PC-9 (cell line): Measurements from ENCODE around the gene PLCG2. TPM values are rescaled to one million over a fixed set of nuclear protein-coding genes. Genes with fewer than 3 reads are reported as not detected.

ENCODE experiments used
- BruUV-seq: library from RNA; stranded (reverse); fragments of 400-500 nt; replicated peaks from 2 replicates; lab custom pipeline; 2021; lab: Mats Ljungman, UMichigan
- CTCF ChIA-PET: fragments of 300-600 bp; sonication (Branson Sonifier 250); formaldehyde crosslinking; loops from one replicate; lab custom pipeline; 2022; ENCODE audit warnings: antibody characterized with exemption; lab: Charles Lee
- POLR2A ChIA-PET: fragments of 300-600 bp; sonication (Branson Sonifier 250); formaldehyde crosslinking; loops from one replicate; lab custom pipeline; 2022; ENCODE audit warnings: antibody characterized with exemption; ENCODE audit not compliant: unreplicated experiment; lab: Charles Lee
- DNase-seq, 2 experiments: peaks; one replicate each; pipeline versions ENCODE4 v3.0.0 to v3.0.0-alpha.2; 2015 to 2022; ENCODE audit warnings: mixed read lengths in 1 of 2
- H2AFZ ChIP-seq: fragments of 200-600 bp; sonication (generic); 2 replicates; pipeline ENCODE4 v1.8.1; 2017; ENCODE audit warnings: antibody characterized with exemption
- H3F3A ChIP-seq: fragments of 200-600 bp; sonication (generic); 2 replicates; pipeline ENCODE4 v1.8.1; 2017; ENCODE audit warnings: antibody characterized with exemption, mild to moderate bottlenecking, low read depth; ENCODE audit not compliant: insufficient read depth
- H3K27ac ChIP-seq: fragments of 200-600 bp; sonication (generic); 2 replicates; pipeline ENCODE4 v1.6.1; 2016; ENCODE audit warnings: mixed run types
- H3K27me3 ChIP-seq: fragments of 200-600 bp; sonication (generic); 2 replicates; pipeline ENCODE4 v1.6.1; 2016; ENCODE audit warnings: low read depth, mixed run types; ENCODE audit not compliant: insufficient read depth
- H3K36me3 ChIP-seq: fragments of 200-600 bp; sonication (generic); 2 replicates; pipeline ENCODE4 v1.6.1; 2016; ENCODE audit warnings: low read depth, mixed run types
- H3K4me1 ChIP-seq: fragments of 200-600 bp; sonication (generic); replicated peaks from 2 replicates; pipeline ENCODE4 v1.6.1; 2016; ENCODE audit warnings: mixed run types; ENCODE audit not compliant: insufficient read depth
- H3K4me2 ChIP-seq: fragments of 200-600 bp; sonication (generic); 2 replicates; pipeline ENCODE4 v1.6.1; 2017; ENCODE audit warnings: mixed run types
- H3K4me3 ChIP-seq: fragments of 200-600 bp; sonication (generic); 2 replicates; pipeline ENCODE4 v1.6.1; 2016; ENCODE audit warnings: mixed run types
- H3K79me2 ChIP-seq: fragments of 200-600 bp; sonication (generic); 2 replicates; pipeline ENCODE4 v1.6.1; 2017; ENCODE audit warnings: low read depth, mixed run types
- H3K9me2 ChIP-seq: fragments of 200-600 bp; sonication (generic); 2 replicates; pipeline ENCODE4 v1.8.1; 2017; ENCODE audit warnings: mild to moderate bottlenecking; ENCODE audit not compliant: insufficient read depth
- H3K9me3 ChIP-seq: fragments of 200-600 bp; sonication (generic); 2 replicates; pipeline ENCODE4 v1.8.1; 2016; ENCODE audit warnings: low read depth; ENCODE audit not compliant: insufficient read depth
- H4K20me1 ChIP-seq: fragments of 200-600 bp; sonication (generic); 2 replicates; pipeline ENCODE4 v1.8.1; 2017; ENCODE audit not compliant: insufficient read depth
- EZH2 ChIP-seq: fragments of 200-600 bp; sonication (generic); IDR thresholded peaks from 2 replicates; pipeline ENCODE4 v1.8.0; 2017; ENCODE audit warnings: antibody characterized with exemption, low read depth
- intact Hi-C: fragments of 100-400 bp; cut with micrococcal nuclease; formaldehyde crosslinking; loops from one replicate; pipeline ENCODE4 v1.10.0; 2022; ENCODE audit not compliant: unreplicated experiment
- total RNA-seq: library from RNA; stranded (reverse); gene quantifications from 2 replicates; pipeline ENCODE4 v1.2.3, GENCODE V29; 2021
- TF ChIP-seq, protein P1 (sequence below): fragments of 200-600 bp; sonication (generic); conservative IDR thresholded peaks from 2 replicates; pipeline ENCODE4 v1.6.1; 2017; ENCODE audit warnings: mixed run types, antibody characterized with exemption, mild to moderate bottlenecking, moderate library complexity

The PLCG2 gene
- total RNA-seq, 1 experiment from 2014 or later = 10.8 TPM

GRCh38 chr16:81869326-81869725 is 90.2 kb downstream of the PLCG2 start:
- ChIA-PET CTCF (no interaction called here), POLR2A (no interaction called here)
- Histone ChIP-seq H2AFZ (no peak overlapping the region), H3K4me2 (no peak overlapping the region), H3K4me3 (no peak overlapping the region), H3K27me3 (no peaks in the 10 kb centered on the region), H3K9me2 (no peaks in the 10 kb centered on the region), H3K79me2 (no peaks in the 10 kb centered on the region), H3K9me3 (no peaks in the 10 kb centered on the region), H3K36me3 (no peaks in the 10 kb centered on the region), H4K20me1 (no peaks in the 10 kb centered on the region), H3K27ac (no peak overlapping the region), H3K4me1 (no peaks in the 10 kb centered on the region), H3F3A (no peaks in the 10 kb centered on the region)
- BruUV-seq = no TSS peak
- no peak for TF ChIP-seq EZH2
- TF ChIP-seq, protein P1, sequence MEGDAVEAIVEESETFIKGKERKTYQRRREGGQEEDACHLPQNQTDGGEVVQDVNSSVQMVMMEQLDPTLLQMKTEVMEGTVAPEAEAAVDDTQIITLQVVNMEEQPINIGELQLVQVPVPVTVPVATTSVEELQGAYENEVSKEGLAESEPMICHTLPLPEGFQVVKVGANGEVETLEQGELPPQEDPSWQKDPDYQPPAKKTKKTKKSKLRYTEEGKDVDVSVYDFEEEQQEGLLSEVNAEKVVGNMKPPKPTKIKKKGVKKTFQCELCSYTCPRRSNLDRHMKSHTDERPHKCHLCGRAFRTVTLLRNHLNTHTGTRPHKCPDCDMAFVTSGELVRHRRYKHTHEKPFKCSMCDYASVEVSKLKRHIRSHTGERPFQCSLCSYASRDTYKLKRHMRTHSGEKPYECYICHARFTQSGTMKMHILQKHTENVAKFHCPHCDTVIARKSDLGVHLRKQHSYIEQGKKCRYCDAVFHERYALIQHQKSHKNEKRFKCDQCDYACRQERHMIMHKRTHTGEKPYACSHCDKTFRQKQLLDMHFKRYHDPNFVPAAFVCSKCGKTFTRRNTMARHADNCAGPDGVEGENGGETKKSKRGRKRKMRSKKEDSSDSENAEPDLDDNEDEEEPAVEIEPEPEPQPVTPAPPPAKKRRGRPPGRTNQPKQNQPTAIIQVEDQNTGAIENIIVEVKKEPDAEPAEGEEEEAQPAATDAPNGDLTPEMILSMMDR = no peak
- DNase-seq = no peak
- intact Hi-C loops = no loop called here

- Histone ChIP-seq H4K20me1 (no peaks in the 10 kb centered on the region), H3K27me3 (no peaks in the 10 kb centered on the region), H3K4me3 (no peak overlapping the region), H3K4me2 (no peak overlapping the region), H3K27ac (no peak overlapping the region), H3K9me2 (no peaks in the 10 kb centered on the region), H2AFZ (no peak overlapping the region), H3K36me3 (no peaks in the 10 kb centered on the region), H3F3A (no peaks in the 10 kb centered on the region), H3K4me1 (no peaks in the 10 kb centered on the region), H3K79me2 (no peaks in the 10 kb centered on the region), H3K9me3 (no peaks in the 10 kb centered on the region)
- TF ChIP-seq, protein P1 = no peak
- no peak for TF ChIP-seq EZH2
- intact Hi-C loops = loop anchor here (5.0 kb wide), 2 partner anchors 101 to 136 kb away; no protein-coding TSS in a partner anchor
- ChIA-PET POLR2A (interaction anchor here (0.7 kb wide), 2 partner anchors 67 to 88 kb away, joined by 3 to 4 read pairs; no protein-coding TSS in a partner anchor), CTCF (no interaction called here)
- DNase-seq = no peak
- BruUV-seq = no TSS peak
Measured at GRCh38 chr16:81873206-81873605, 94.1 kb downstream of the PLCG2 start.

DNA sequence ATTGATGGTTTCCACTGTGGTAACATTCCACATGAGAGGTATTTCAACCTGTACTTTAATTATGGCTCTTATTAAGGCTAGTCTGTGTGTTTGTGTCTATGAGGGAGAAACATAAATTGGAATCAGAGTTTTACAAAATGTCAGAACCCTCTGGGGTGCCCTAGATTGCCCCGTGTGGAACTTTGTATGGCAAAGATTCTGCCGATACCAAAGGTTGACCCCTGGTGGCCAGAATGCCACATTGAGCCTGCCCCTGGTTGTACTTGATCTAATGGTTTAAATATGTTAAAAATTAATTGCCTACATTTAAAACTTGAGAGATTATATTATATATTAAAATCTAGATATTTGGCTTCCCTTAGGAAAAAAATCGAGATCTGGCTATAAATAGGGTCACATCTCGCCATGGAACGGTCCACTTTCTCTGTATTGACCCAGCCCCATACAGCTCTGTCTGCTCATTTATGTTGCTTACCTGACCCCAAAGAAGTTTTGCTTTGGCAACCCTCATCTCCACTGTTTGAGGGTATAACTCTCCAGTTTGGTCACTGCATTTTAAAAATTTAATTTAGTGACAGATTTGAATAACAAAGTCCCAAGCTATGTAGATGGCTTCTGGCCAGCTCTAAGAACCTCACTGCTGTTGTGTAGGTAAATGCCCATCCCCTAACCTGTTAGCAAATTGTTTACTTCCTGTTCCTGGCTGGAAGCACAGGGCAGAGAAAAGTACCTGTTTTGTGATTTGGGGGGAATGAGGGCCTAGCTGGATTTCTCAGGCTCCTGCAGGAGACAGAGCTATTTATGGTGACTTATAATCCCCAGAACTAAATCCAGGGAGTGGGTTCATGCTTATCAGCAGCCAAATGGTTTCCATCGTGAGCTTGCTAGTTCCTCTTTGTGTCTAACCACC is 95.0 kb downstream of the PLCG2 start:
- peak in 1 of 2 experiments; percentile 53 for DNase-seq

More for the DNA sequence above, 95.0 kb downstream of the PLCG2 start:
- no peaks in the 10 kb centered on the region for H3K27me3 ChIP-seq
- H3K4me2 ChIP-seq = no peak overlapping the region
- no peaks in the 10 kb centered on the region for H3K9me2 ChIP-seq
- no peaks in the 10 kb centered on the region for H3F3A ChIP-seq
- ChIA-PET POLR2A (interaction anchor here (0.6 to 0.7 kb wide), 3 partner anchors 68 to 863 kb away, joined by 3 to 4 read pairs (median 3); no protein-coding TSS in a partner anchor), CTCF (interaction anchor here (0.6 kb wide), 2 partner anchors 171 to 473 kb away, joined by 3 to 4 read pairs; no protein-coding TSS in a partner anchor)
- H3K27ac ChIP-seq = no peak overlapping the region
- no peaks in the 10 kb centered on the region for H3K36me3 ChIP-seq
- intact Hi-C loops = loop anchor here (5.0 kb wide), 2 partner anchors 102 to 137 kb away; no protein-coding TSS in a partner anchor
- H3K79me2 ChIP-seq = no peaks in the 10 kb centered on the region
- no peak overlapping the region for H3K4me3 ChIP-seq
- H3K9me3 ChIP-seq = no peaks in the 10 kb centered on the region
- BruUV-seq = no TSS peak
- TF ChIP-seq, protein P1 = peak; percentile 86
- no peak for TF ChIP-seq EZH2
- no peak overlapping the region for H2AFZ ChIP-seq
- no peaks in the 10 kb centered on the region for H4K20me1 ChIP-seq
- H3K4me1 ChIP-seq = no peaks in the 10 kb centered on the region
